Measurements from ENCODE around the gene DIP2C. TPM values are rescaled to one million over a fixed set of nuclear protein-coding genes. Genes with fewer than 3 reads are reported as not detected.

DIP2C gene
- total RNA-seq, 1 donor from 2014 or later = 10.1 TPM

GRCh38 chr10:232878-233277 is 456.6 kb downstream of the DIP2C start:
- no peaks in the 10 kb centered on the region for H3K9me3 Mint-ChIP-seq
- H2AFZ ChIP-seq (replicated peaks) = no peak overlapping the region
- TF ChIP-seq EZH2 (IDR thresholded peaks at IDR 0.05) (no peak), CTCF (IDR thresholded peaks at IDR 0.05) (no peak)
- no peak overlapping the region for H3K27ac ChIP-seq
- H4K20me1 ChIP-seq (ENCODE audit: low read depth) = no peaks in the 10 kb centered on the region
- no peak overlapping the region for H3K4me3 ChIP-seq
- no peak overlapping the region for H3K4me3 Mint-ChIP-seq
- H3K4me1 ChIP-seq = no peaks in the 10 kb centered on the region
- no peak overlapping the region for H3K4me2 ChIP-seq
- H3K4me1 Mint-ChIP-seq = peaks cover 5% of the 10 kb centered on the region
- no peak overlapping the region for H3K9ac ChIP-seq
- H3K36me3 ChIP-seq = peaks cover 7% of the 10 kb centered on the region
- no peak overlapping the region for H3K27ac Mint-ChIP-seq
- no peaks in the 10 kb centered on the region for H3K79me2 ChIP-seq (ENCODE audit: low read depth)
- no peaks in the 10 kb centered on the region for H3K27me3 Mint-ChIP-seq (ENCODE audit: insufficient read depth, low read depth)
- H3F3A ChIP-seq (ENCODE audit: low read depth) = no peaks in the 10 kb centered on the region
- DNase-seq (ENCODE audit: low spot score) = no peak
- H3K27me3 ChIP-seq = no peaks in the 10 kb centered on the region
- no peaks in the 10 kb centered on the region for H3K9me3 ChIP-seq (ENCODE audit: low read depth)
- H3K36me3 Mint-ChIP-seq = peaks cover 9% of the 10 kb centered on the region

- no peak overlapping the region for H2AFZ ChIP-seq (replicated peaks)
- H3K27ac Mint-ChIP-seq = peak overlapping the region; percentile 69
- H3K4me3 Mint-ChIP-seq = no peak overlapping the region
- H3K27me3 ChIP-seq = no peaks in the 10 kb centered on the region
- H3K9me3 Mint-ChIP-seq = no peaks in the 10 kb centered on the region
- no peaks in the 10 kb centered on the region for H3K36me3 ChIP-seq
- H3K36me3 Mint-ChIP-seq = peaks cover 9% of the 10 kb centered on the region
- no peaks in the 10 kb centered on the region for H3K4me1 ChIP-seq
- H3K27ac ChIP-seq = no peak overlapping the region
- no peak overlapping the region for H3K9ac ChIP-seq
- H4K20me1 ChIP-seq (ENCODE audit: low read depth) = peaks cover 4% of the 10 kb centered on the region
- DNase-seq (ENCODE audit: low spot score) = no peak
- H3K4me3 ChIP-seq = no peak overlapping the region
- no peaks in the 10 kb centered on the region for H3K27me3 Mint-ChIP-seq (ENCODE audit: insufficient read depth, low read depth)
- H3K79me2 ChIP-seq (ENCODE audit: low read depth) = no peaks in the 10 kb centered on the region
- H3K4me2 ChIP-seq = no peak overlapping the region
- H3F3A ChIP-seq (ENCODE audit: low read depth) = no peaks in the 10 kb centered on the region
- H3K9me3 ChIP-seq (ENCODE audit: low read depth) = no peaks in the 10 kb centered on the region
- H3K4me1 Mint-ChIP-seq = peaks cover 5% of the 10 kb centered on the region
- TF ChIP-seq CTCF (IDR thresholded peaks at IDR 0.05) = no peak
- no peak for TF ChIP-seq EZH2 (IDR thresholded peaks at IDR 0.05)
- TF ChIP-seq EZH2phosphoT487 (IDR thresholded peaks at IDR 0.05) = no peak
Measured at GRCh38 chr10:232061-232460, 457.4 kb downstream of the DIP2C start.

- Histone ChIP-seq H3K4me3 (no peak overlapping the region), H3K27me3 (no peaks in the 10 kb centered on the region), H4K20me1 (ENCODE audit: low read depth) (peaks cover 4% of the 10 kb centered on the region), H3K36me3 (no peaks in the 10 kb centered on the region), H3K4me1 (no peaks in the 10 kb centered on the region), H3K4me2 (no peak overlapping the region), H3F3A (ENCODE audit: low read depth) (no peaks in the 10 kb centered on the region), H3K27ac (no peak overlapping the region), H3K79me2 (ENCODE audit: low read depth) (no peaks in the 10 kb centered on the region), H3K9ac (no peak overlapping the region), H2AFZ (replicated peaks) (no peak overlapping the region), H3K9me3 (ENCODE audit: low read depth) (no peaks in the 10 kb centered on the region)
- Mint-ChIP-seq H3K27me3 (ENCODE audit: insufficient read depth, low read depth) (no peaks in the 10 kb centered on the region), H3K9me3 (no peaks in the 10 kb centered on the region), H3K4me1 (peaks cover 5% of the 10 kb centered on the region), H3K27ac (no peak overlapping the region), H3K4me3 (no peak overlapping the region), H3K36me3 (peaks cover 6% of the 10 kb centered on the region)
- peak; percentile 19 for DNase-seq (ENCODE audit: low spot score)
- TF ChIP-seq EZH2phosphoT487 (IDR thresholded peaks at IDR 0.05) (no peak), EZH2 (IDR thresholded peaks at IDR 0.05) (no peak), CTCF (IDR thresholded peaks at IDR 0.05) (peak; percentile 62)
Measured at GRCh38 chr10:230758-231157, 458.7 kb downstream of the DIP2C start.

Data from neural progenitor cell (in vitro differentiated cells).